HG02852 (cell line): ENCODE data around the gene TPI1.
"Not testable (repeated sequence)": the region's sequence is repeated elsewhere in the genome, so short reads cannot be mapped to it uniquely, and the experiment has no call there.

Experiments
- ATAC-seq: cut with Tn5 transposase; IDR thresholded peaks from one replicate; pipeline ENCODE4 v1.9.1; 2021; ENCODE audit warnings: mild to moderate bottlenecking, moderate library complexity; ENCODE audit not compliant: unreplicated experiment

TPI1 gene

GRCh38 chr12:6846316-6846869 is 20.9 kb upstream of the TPI1 start:
- no peak for ATAC-seq

- no peak for ATAC-seq
These were observed 19.7 kb upstream of the TPI1 start for GRCh38 chr12:6847676-6848075.

- no peak for ATAC-seq
These were observed 17.9 kb upstream of the TPI1 start for GRCh38 chr12:6849427-6849826.

GRCh38 chr12:6849976-6850560 is 17.3 kb upstream of the TPI1 start:
- no peak for ATAC-seq

GRCh38 chr12:6850796-6851152 is 16.6 kb upstream of the TPI1 start:
- ATAC-seq = no peak

GRCh38 chr12:6851153-6851920 is 16.0 kb upstream of the TPI1 start, which contains the start of gene CDCA3:
Gene CDCA3, minus strand, starts transcription at chr12:6851286. Its CDS starts 334 bp downstream, at chr12:6850952.
- peak; percentile 49 for ATAC-seq

- ATAC-seq = peak; percentile 70
These were observed 15.2 kb upstream of the TPI1 start, which contains the start of gene USP5 for GRCh38 chr12:6851921-6852650. Gene USP5, plus strand, starts transcription at chr12:6852150. Its CDS starts 30 bp downstream, at chr12:6852180.

- no peak for ATAC-seq
These were observed 14.5 kb upstream of the TPI1 start for GRCh38 chr12:6852651-6853354.

GRCh38 chr12:6853626-6854025 is 13.7 kb upstream of the TPI1 start:
- ATAC-seq = no peak

- ATAC-seq = no peak
These were observed 13.3 kb upstream of the TPI1 start for GRCh38 chr12:6854036-6854435.

- ATAC-seq = no peak
These were observed 12.0 kb upstream of the TPI1 start for GRCh38 chr12:6855322-6855721.

GRCh38 chr12:6858799-6859198 is 8.5 kb upstream of the TPI1 start:
- ATAC-seq = no peak

- ATAC-seq = no peak
These were observed 7.2 kb upstream of the TPI1 start for GRCh38 chr12:6860116-6860515.

- no peak for ATAC-seq
These were observed 6.4 kb upstream of the TPI1 start for GRCh38 chr12:6860942-6861341.

- ATAC-seq = no peak
These were observed 5.9 kb upstream of the TPI1 start for GRCh38 chr12:6861391-6861790.

- no peak for ATAC-seq
These were observed 4.3 kb upstream of the TPI1 start for GRCh38 chr12:6863033-6863432.

- no peak for ATAC-seq
These were observed 3.6 kb upstream of the TPI1 start for GRCh38 chr12:6863586-6864321.

GRCh38 chr12:6865307-6865706 is 2.0 kb upstream of the TPI1 start:
- not testable (repeated sequence) for ATAC-seq

GRCh38 chr12:6866163-6866919 is 990 bp upstream of the TPI1 start:
- ATAC-seq = no peak
